Lung (tissue), 12 donors: ENCODE measurements around the gene KCNJ15. TPM values are rescaled to one million over a fixed set of nuclear protein-coding genes. Genes with fewer than 3 reads are reported as not detected.
A peak's percentile ranks its signal among the peaks of the same experiment; 100 is the strongest.

Experiments
- ATAC-seq: fragments of 200-7000 bp; cut with Tn5 transposase; one replicate; pipeline ENCODE4 v1.9.1; 2020; ENCODE audit warnings: moderate number of reproducible peaks; ENCODE audit not compliant: insufficient read depth, low FRiP score
- DNase-seq, 3 donors: peaks; one replicate each; pipeline ENCODE4 v3.0.0-alpha.2; 2013 to 2017
- H3K27ac ChIP-seq, 2 donors: one replicate each; pipeline ENCODE4 v1.5.1; 2013; ENCODE audit warnings: mild to moderate bottlenecking in 2 of 2, moderate library complexity in 2 of 2, control low read depth in 1 of 2, inconsistent platforms in 1 of 2, low read depth in 1 of 2, low read length in 1 of 2
- H3K27me3 ChIP-seq, 3 donors: one replicate each; pipeline ENCODE4 v1.5.1; 2013; ENCODE audit warnings: low read length in 2 of 3; ENCODE audit not compliant: control insufficient read depth in 3 of 3, insufficient read depth in 3 of 3
- H3K36me3 ChIP-seq, 4 donors: one replicate each; pipeline ENCODE4 v1.5.1; 2013; ENCODE audit warnings: low read length in 4 of 4, mild to moderate bottlenecking in 1 of 4, moderate library complexity in 1 of 4; ENCODE audit not compliant: control insufficient read depth in 4 of 4, insufficient read depth in 4 of 4
- H3K4me1 ChIP-seq, 5 donors: one replicate each; pipeline ENCODE4 v1.5.1; 2013; ENCODE audit warnings: low read length in 5 of 5, mild to moderate bottlenecking in 2 of 5, moderate library complexity in 1 of 5; ENCODE audit not compliant: control insufficient read depth in 5 of 5, insufficient read depth in 5 of 5
- H3K4me3 ChIP-seq: one replicate; pipeline ENCODE4 v1.5.1; 2013; ENCODE audit warnings: mild to moderate bottlenecking, control low read depth, moderate library complexity
- H3K9ac ChIP-seq, 2 donors: one replicate each; pipeline ENCODE4 v1.5.1; 2013; ENCODE audit warnings: low read length in 2 of 2, control low read depth in 1 of 2; ENCODE audit not compliant: insufficient read depth in 1 of 2
- H3K9me3 ChIP-seq, 4 donors: one replicate each; pipeline ENCODE4 v1.5.1; 2013; ENCODE audit warnings: low read length in 3 of 4, mild to moderate bottlenecking in 1 of 4, moderate library complexity in 1 of 4; ENCODE audit not compliant: control insufficient read depth in 4 of 4, insufficient read depth in 3 of 4
- WGBS, 2 donors: extraction: QIAGEN DNeasy Blood & Tissue Kit; methylation state at CpG; one replicate each; pipeline ENCODE4 v1.1.7; 2013; 5-methylcytosine and 5-hydroxymethylcytosine counted together
- polyA plus RNA-seq, 2 donors: library from polyadenylated mRNA; stranded (reverse); fragments of 200-250 nt; gene quantifications; one replicate each; pipeline ENCODE4 v1.2.1, GENCODE V29; 2013
- total RNA-seq, 2 donors: library from RNA; depleted of rRNA in 1 of 2; stranded (reverse); fragments of >200 nt in 1 of 2; gene quantifications; one replicate each; pipeline ENCODE4 v1.2.1, GENCODE V29; 2014 to 2021
- TF ChIP-seq, protein P1 (sequence below): IDR thresholded peaks from 2 replicates; pipeline ENCODE4 v1.5.1; 2012; ENCODE audit warnings: mild to moderate bottlenecking; ENCODE audit errors: control extremely low read depth, extremely low read depth
- donor health status: control.
- donor health status: control.
- donor health status: Bipolar disorder and iron deficiency.
- donor health status: healthy.
- donor health status: DM: yes; HTN: yes; CAD: no.

The KCNJ15 gene
- total and polyA plus RNA-seq, 4 donors = 28.2 to 79.1 (median 61.5) TPM

DNA sequence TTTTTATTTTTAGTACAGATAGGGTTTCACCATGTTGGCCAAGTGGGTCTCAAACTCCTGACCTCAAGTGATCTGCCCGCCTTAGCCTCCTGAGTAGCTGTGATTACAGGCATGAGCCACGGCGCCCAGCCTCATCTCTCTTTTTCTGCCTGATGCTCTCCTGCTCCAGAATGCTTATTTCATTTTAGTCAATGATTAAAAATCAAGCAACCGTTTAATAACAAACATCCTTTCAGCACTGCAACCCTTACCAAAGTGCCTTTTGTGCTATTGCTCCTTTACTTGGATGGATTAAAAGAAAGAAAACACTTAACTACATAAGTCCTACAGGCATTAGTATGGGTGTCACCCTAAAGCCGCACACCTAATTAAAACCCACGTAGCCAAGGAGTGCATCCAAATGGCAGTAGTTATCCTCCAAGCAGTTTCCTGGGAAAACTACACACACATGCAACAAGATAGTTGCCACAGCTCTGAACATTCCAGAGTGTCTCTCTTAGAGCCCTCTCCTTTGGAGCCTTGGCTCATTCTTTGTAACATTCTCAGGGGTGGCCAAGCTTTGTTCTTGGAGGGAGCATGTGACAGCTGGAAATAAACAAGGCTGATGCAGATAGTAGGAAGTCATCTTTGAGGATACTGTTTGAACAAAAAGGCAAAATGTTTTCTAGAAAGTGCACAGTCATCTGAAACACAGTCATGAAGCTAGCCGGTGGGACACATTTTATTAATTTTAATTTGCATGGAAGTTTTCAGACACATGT lies 51.2 kb downstream of the KCNJ15 start:
- peak overlapping the region in 1 of 2 donors; percentile 61 for H3K27ac ChIP-seq
- H3K27me3 ChIP-seq = no peaks in the 10 kb centered on the region
- H3K9me3 ChIP-seq = no peaks in the 10 kb centered on the region
- peaks cover 0 to 40% (median 17%) of the 10 kb centered on the region in 5 donors for H3K4me1 ChIP-seq
- TF ChIP-seq, protein P1, sequence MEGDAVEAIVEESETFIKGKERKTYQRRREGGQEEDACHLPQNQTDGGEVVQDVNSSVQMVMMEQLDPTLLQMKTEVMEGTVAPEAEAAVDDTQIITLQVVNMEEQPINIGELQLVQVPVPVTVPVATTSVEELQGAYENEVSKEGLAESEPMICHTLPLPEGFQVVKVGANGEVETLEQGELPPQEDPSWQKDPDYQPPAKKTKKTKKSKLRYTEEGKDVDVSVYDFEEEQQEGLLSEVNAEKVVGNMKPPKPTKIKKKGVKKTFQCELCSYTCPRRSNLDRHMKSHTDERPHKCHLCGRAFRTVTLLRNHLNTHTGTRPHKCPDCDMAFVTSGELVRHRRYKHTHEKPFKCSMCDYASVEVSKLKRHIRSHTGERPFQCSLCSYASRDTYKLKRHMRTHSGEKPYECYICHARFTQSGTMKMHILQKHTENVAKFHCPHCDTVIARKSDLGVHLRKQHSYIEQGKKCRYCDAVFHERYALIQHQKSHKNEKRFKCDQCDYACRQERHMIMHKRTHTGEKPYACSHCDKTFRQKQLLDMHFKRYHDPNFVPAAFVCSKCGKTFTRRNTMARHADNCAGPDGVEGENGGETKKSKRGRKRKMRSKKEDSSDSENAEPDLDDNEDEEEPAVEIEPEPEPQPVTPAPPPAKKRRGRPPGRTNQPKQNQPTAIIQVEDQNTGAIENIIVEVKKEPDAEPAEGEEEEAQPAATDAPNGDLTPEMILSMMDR = no peak
- H3K9ac ChIP-seq = no peak overlapping the region
- H3K36me3 ChIP-seq = no peaks in the 10 kb centered on the region
- H3K4me3 ChIP-seq = no peak overlapping the region
- DNase-seq (peak; percentile 52 to 74 (median 73)), ATAC-seq (no peak)
- 56 to 83% methylated on average over 7 of the region's 7 CpGs for WGBS, 2 donors

DNA sequence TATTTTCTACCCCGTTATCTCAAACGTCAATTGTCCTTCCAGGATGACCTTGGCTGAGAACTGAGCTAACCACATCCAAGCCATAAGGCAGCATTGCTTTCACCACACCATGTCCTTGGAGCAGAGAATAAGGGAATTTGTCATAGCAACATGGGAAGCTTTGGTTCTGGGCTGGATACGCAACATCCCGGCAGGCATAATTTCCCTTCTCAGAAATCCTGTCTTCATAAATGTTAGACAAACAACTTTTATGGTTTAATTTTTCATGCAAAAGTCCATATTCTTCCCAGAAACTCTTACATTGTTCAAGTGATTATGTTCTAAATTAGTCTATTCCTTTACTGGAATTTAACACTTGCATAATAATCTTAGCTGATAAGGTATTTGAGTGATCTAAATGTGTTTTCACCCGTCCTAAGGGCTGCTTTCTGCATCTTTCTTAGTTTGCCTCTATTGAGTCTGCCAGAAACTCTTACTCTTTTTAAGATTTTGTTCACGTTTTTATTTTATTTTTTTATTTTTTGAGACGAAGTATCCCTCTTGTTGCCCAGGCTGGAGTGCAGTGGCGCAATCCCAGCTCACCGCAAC lies 51.8 kb downstream of the KCNJ15 start:
- Histone ChIP-seq H3K36me3 (no peaks in the 10 kb centered on the region), H3K27ac (peak overlapping the region in 1 of 2 donors; percentile 74), H3K4me3 (no peak overlapping the region), H3K4me1 (peaks cover 0 to 47% (median 17%) of the 10 kb centered on the region in 5 donors), H3K9ac (no peak overlapping the region), H3K27me3 (no peaks in the 10 kb centered on the region), H3K9me3 (no peaks in the 10 kb centered on the region)
- TF ChIP-seq, protein P1 = no peak
- ATAC-seq (peak; percentile 32), DNase-seq (peak; percentile 28 to 60 (median 56))
- WGBS, 2 donors = 45 to 63% methylated on average over 9 of the region's 9 CpGs

DNA sequence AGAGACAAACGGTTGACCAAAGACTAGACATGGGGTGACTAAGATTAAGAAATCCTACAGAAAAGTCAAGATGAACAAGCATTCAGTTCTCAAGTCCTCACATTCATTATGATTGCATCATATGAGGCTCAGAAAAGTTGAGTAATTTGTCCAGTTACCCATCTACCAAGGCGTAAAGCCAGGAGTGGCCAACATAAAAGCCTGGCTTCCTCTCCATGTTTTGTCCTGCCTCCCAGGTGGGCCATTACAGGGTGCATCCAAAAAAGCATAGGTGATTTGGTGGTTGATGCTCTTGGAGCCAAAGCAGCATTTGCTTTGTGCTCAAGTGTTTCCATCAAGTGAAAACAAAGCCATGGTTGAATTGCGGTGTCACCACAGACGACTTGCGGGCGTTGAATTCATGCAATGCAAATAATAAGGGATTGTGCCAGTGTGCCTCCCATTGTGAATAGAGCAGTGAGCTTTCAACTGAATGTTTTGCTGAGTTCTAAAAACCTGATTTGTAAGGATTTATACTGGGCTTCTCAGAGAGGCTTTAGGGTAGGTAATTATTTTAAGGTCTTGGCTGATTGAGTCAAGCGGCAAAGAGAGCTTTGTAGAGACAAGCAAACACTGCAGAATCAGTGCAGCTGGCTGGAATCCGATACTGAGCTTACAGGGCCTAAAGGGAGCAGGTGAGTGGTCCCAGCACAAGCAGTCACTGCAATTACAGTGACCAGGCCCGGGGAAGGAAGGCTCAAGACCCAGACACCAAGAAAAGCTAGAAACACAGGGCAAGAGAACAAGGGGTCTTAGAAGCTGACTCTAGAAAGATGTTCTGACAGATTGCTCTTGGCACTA lies 54.1 kb downstream of the KCNJ15 start:
- peaks cover 0 to 57% (median 17%) of the 10 kb centered on the region in 5 donors for H3K4me1 ChIP-seq
- no peak overlapping the region for H3K4me3 ChIP-seq
- no peaks in the 10 kb centered on the region for H3K36me3 ChIP-seq
- H3K27ac ChIP-seq = peak overlapping the region in 1 of 2 donors; percentile 80
- WGBS, 2 donors = 65 to 76% methylated on average over 9 of the region's 9 CpGs
- no peaks in the 10 kb centered on the region for H3K27me3 ChIP-seq
- peaks cover 0 to 2% (median 0%) of the 10 kb centered on the region in 4 donors for H3K9me3 ChIP-seq
- H3K9ac ChIP-seq = no peak overlapping the region
- ATAC-seq (no peak), DNase-seq (peak in 1 of 3 donors; percentile 27)
- TF ChIP-seq, protein P1 = no peak
